Globus pallidus (tissue), 1 donor: Measurements from ENCODE around the gene RASSF7.
A peak's percentile ranks its signal among the peaks of the same experiment; 100 is the strongest.
"Not testable (repeated sequence)": the region's sequence is repeated elsewhere in the genome, so short reads cannot be mapped to it uniquely, and the experiment has no call there.

Source experiments
- DNase-seq: peaks from one replicate; pipeline ENCODE4 v3.0.0-alpha.2; 2015; ENCODE audit warnings: low spot score

Gene RASSF7

DNA sequence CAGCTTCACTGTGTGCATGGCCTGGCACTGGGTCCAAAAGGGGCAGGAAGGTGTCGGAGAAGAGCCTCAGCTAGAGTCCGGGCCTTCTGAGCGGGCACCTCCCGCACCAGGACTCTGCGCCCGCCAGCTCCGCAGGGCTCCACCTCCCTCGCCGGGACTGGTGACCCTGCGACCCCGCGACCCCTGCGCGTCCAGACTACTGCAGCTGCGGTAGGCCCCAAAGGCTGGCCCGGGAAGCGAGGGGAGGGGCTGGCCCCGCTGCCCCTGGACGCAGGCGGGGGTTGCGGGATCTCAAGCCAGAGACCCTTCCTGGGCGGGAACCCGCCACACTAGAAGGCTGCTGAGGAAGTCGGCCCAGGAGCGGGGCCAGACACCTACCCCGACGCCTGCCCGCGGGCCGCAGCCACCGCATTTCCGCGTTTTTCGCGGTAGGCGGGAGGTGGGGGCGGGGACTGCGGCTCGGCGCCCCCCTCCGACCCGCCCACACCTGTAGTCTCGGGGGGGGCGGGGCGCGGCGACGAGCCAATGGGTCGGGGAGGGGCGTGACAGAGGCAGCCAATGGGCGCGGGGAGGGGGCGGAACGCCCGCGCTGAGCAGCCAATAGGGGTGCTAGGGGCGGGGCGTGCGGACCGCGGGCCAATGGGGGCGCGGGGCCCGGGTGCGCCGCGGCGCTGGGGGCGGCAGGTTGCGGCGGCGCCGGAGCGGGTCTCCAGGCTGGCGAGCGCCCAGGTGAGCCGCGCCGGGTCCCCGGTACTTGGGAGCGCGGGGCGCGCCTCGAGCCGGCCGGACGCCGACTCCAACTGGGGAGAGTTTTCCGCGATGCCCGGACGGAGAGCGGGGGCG lies at the start of gene RASSF7, which contains the start of gene LMNTD2:
TSS of gene RASSF7 (plus strand) at position 666 of the 843 bp plus-strand sequence. CDS start 799 bp downstream, outside the sequence.
TSS of gene LMNTD2 (minus strand) at position 434 of the 843 bp plus-strand sequence. CDS start at position 412, 22 bp downstream.
- DNase-seq, result peak; percentile 73

- no peak for DNase-seq
These were observed 47.8 kb upstream of the RASSF7 start for GRCh38 chr11:512761-513595.

- DNase-seq, result no peak
These were observed 46.2 kb upstream of the RASSF7 start for GRCh38 chr11:514606-515005.

DNA sequence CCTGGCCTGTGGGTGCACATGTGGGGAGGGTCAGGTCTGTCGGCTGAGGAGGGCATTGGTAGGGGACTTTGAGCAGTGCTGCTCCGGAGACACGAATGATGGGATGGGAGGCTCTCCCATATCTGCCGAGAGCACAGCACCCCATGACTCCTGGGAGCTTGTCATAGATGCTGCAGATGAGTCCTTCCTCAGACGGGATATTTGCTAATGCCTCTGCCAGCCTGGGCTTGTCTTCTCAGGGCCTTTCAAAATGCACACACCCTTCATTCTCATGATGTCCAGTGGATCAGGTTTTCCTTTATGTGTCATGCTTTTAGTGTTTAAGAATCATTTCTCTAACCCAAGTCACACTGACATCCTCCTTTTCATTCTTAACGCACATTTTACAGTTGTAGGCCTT lies 45.6 kb upstream of the RASSF7 start:
- DNase-seq, result no peak

DNA sequence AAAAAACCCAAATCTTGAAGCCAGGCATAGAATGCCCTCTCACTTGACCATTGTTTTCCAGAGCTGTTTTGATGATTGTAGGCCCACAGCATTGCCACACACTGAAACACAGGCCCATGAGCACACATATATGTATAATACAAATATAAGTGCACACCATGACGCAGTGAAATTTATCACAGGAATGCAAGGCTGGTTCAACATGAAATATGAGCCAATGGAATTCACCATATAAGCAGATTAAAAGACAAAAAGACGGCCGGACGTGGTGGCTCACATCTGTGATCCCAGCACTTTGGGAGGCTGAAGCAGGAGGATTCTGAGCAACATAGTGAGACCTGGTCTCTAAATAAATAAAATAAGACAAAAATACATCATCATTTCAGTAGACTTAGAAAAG lies 44.4 kb upstream of the RASSF7 start:
- no peak for DNase-seq

- DNase-seq, result not testable (repeated sequence)
These were observed 43.7 kb upstream of the RASSF7 start for GRCh38 chr11:516918-517685.

DNA sequence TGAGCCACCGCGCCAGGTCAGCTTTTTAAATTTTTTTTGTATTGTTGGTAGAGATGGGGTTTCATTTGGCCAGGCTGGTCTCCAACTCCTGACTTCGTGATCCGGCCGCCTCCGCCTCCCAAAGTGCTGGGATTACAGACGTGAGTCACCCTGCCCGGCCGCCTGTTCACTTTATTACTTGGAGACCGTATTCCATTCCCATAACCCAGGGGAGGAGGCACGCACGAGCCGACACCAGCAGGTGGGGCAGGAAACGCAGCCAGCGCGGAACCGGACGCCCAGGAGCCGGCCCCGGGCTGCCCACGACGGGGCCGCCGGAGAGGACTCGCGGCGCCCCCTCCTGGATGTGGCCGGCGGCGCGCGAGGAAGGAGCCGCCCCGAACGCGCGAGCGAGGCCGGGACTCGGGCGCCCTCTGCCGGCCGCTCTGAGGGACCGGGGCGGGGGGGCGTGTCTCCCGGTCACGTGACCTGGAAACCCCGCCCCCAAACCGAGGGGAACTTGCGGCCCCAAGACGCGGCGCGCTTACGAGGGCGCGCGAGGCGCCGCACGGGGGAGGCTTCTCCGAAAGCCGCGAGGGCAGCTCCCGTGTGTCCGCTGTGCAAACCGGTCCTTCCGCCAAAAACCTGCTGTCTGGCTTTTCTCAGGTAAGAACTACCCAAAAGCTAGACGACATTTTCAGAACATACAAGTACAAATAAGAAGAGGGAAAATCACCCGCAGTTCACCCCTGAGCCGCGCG lies 42.1 kb upstream of the RASSF7 start:
- DNase-seq, result peak; percentile 79

- no peak for DNase-seq
These were observed 40.2 kb upstream of the RASSF7 start for GRCh38 chr11:520428-521176.

- DNase-seq, result no peak
These were observed 39.5 kb upstream of the RASSF7 start for GRCh38 chr11:521177-521688.

DNA sequence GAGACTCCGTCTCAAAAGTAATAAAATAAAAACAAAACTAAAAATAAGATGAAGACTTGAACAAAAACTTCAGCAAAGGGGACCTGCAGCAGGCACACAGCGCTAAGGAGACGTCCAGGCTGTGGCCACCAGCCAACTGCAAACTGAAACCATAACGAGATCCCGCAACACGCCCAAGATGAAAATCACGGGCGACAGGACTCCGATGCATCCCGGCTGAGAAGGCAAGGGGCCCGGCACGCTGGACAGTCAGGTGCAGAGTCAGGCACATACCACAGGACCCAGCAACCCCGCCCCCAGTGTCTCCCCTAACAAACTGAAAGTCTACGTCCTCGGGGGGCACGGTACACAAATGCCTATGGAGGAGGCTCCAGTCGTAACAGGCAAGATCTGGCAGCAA lies 34.6 kb upstream of the RASSF7 start:
- no peak for DNase-seq

DNA sequence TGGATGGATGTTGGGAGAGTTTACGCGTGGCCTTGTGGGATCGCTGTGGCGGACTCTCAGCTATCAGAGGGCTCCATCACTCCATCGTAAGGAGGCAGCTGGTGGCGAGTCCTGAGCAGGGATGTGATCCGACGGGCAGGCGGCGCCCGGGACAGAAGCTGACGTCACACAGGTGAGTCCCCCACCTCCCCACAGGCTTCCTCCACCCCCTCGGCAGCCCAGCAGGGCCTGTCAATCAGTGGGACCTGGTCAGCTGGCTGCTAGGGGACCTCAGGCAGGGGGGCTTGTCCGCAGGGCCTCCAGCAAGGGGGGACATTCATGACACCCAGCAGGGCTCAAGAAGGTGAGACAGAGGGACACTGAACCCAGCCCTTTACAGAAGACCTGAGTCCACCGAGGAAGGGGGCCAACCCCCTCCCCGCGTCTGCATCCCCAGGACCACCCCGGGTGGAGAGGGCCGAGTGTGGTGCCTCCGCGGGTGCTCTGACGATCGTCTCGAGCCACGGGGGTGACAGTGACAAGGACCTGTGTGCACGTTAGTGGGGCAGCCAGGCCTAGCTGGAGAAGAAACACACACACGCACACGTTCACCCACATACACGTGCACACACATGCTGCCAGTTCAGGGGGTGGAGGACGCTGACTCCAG lies 32.5 kb upstream of the RASSF7 start:
- no peak for DNase-seq

DNA sequence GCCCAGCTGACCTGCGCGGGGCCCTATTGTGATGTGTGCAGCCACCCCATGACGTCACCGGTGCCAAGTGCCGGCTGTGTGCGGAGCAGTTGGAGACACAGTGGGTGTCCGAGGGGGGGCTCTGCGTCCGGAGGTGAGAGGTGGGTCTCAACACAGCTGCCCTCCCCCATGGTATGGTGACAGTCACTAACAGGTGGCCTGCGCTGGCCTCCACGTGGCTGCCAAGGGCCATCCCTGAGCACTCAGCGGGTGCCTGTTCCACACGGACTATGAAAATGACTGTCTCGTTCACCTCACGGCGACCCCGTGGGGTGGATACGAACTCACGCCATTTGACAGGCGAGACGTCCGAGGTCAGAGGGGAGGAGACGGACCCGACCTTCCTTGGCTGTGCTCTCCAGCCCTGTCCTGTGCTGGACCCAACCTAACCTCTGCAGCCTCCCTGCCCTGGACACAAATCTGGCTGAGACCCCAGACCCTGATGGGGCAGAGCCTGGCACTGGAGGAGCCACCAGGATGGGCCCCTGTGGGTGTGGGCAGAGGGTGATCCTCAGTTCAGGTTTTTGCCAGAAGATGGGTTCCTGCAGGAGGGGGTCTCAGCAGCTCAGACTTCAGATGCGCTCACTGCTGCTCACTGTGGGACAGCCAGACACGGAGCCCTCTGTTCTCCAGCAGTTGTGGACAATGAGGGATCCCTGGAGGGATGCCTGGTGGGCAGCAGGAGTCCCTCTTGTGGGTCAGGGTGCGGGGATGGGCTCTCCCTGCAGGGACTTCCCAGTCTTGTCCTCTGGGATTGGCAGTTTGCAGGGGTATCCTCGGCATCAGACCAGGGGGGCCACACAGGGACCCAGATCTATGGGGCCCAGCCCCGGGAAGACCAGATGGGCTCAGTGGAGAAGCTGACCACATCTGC lies 31.7 kb upstream of the RASSF7 start:
- no peak for DNase-seq

DNA sequence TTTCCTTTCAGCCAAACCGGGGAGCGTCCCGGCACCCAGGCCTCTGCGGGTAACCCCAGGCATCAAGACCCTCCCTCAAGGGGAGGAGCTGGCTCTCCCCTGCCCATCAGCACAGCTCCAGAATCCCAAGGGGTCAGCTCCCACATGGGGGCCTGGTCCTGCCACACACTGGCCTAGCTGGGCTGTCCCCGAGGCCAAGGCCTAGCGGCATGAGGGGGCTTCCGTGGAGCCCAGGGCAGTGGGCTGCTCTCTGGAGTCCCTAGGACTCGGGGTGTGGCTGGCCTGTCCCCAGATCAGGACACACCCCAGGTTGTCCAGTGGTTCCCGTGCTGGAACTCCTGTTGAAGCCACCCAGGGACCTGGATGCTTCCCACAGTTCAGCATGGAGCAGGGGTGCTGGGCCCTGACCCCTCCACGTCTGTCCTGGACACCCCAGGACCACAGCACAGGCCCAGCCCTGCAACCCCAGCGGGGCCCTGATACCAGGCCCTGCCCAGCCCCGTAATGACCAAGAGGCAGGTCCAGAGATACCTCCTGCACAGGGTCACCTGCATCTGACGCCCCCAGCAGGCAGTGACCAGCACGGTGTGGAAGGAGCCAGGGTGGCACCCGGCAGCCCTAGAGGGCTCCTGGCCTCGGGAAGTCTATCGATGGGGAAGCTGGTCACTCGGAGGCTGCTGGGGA lies 30.9 kb upstream of the RASSF7 start:
- no peak for DNase-seq

DNA sequence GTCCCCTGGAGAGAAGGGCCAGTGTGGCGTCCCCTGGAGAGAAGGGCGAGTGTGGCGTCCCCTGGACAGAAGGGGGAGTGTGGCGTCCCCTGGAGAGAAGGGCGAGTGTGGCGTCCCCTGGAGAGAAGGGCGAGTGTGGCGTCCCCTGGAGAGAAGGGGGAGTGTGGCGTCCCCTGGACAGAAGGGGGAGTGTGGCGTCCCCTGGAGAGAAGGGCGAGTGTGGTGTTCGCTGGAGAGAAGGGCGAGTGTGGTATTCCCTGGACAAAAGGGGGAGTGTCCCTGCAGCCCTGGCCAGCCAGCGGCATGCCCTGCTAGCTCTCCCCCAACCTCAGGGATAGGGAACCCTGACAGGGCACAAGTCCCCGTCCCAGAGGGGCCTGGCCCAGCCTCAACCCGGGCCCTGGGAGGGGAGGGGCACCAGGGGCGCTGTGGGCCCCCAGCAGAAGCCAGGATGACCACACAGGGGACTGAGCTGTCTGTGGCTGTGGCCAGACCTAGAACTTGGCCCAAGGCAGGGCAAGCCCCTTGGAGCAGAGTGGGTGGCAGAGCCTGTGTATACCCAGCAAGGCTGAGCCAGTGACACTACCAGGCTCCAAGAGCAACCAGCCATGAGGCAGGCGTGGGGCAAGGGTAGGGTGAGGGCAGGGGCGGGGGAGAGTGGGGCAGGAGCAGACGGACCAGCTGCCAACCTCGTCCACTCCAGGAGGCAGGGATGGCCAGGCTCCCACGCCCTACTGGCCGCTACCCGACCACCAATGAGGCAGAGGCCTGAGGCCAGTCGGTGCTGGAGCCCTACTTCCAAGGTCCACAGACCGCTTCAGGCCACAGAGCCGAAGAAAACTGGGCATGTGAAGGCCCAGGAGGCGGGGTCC lies 29.6 kb upstream of the RASSF7 start:
- DNase-seq, result no peak

GRCh38 chr11:531919-532526 lies 28.7 kb upstream of the RASSF7 start:
- no peak for DNase-seq

DNA sequence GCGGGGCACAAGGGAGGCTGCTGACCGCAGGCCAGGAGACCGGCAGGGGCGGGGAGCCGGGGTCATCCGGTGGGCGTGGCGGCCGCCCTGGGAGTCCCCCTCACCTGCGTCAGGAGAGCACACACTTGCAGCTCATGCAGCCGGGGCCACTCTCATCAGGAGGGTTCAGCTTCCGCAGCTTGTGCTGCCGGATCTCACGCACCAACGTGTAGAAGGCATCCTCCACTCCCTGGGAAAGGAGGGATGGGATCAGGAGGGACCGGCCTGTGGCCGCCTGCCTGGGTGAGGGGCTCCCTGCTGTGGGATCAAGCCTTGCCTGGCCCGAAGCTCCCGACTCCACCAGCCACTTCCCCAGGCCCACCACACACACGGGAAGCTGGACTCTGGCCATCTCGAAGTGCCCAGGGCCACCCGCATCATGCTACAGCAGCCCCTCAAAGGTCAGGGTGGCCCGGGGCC lies 28.2 kb upstream of the RASSF7 start:
- no peak for DNase-seq
